Gastroesophageal sphincter (tissue), 3 donors: ENCODE measurements around the gene RRAGC.

Experiments
- EP300 ChIP-seq: sonication (generic); formaldehyde crosslinking; IDR thresholded peaks from one replicate; pipeline ENCODE4 v1.6.1; 2017; ENCODE audit warnings: antibody characterized with exemption, mild to moderate bottlenecking
- TF ChIP-seq, protein P1 (sequence below), 4 experiments: fragments of 200-600 bp in 2 of 4; fragments of 450-650 bp in 2 of 4; sonication (generic) in 1 of 4; IDR thresholded peaks; one replicate each; pipeline ENCODE4 v1.5.1; 2017 to 2019; ENCODE audit warnings: antibody characterized with exemption in 4 of 4, mild to moderate bottlenecking in 2 of 4, moderate library complexity in 2 of 4

DNA sequence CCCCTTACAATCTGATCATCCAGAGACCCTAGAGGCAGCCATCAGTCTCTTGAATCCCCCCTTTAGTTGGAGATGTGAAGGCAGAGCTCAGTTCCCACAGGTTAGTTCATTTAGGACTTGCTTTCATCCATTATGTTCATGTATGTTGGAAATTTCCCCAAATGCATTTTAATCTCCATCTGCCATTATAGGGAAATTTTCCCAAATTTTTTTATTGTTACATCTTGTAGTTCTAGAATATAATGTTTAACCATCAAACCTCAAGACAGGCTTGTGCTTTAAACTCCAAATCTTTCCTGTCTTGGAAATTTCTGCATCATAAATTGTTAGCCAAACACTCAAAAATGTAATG, 68.4 kb downstream of the RRAGC start:
- TF ChIP-seq EP300, result no peak
- TF ChIP-seq, protein P1, sequence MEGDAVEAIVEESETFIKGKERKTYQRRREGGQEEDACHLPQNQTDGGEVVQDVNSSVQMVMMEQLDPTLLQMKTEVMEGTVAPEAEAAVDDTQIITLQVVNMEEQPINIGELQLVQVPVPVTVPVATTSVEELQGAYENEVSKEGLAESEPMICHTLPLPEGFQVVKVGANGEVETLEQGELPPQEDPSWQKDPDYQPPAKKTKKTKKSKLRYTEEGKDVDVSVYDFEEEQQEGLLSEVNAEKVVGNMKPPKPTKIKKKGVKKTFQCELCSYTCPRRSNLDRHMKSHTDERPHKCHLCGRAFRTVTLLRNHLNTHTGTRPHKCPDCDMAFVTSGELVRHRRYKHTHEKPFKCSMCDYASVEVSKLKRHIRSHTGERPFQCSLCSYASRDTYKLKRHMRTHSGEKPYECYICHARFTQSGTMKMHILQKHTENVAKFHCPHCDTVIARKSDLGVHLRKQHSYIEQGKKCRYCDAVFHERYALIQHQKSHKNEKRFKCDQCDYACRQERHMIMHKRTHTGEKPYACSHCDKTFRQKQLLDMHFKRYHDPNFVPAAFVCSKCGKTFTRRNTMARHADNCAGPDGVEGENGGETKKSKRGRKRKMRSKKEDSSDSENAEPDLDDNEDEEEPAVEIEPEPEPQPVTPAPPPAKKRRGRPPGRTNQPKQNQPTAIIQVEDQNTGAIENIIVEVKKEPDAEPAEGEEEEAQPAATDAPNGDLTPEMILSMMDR (IDR thresholded peaks at IDR 0.05), result no peak
